ENCODE results near the gene TBX4.

TBX4 gene

GRCh38 chr17:61457226-61457983, 5.2 kb downstream of the TBX4 start:
- TF ChIP-seq, protein P1, sequence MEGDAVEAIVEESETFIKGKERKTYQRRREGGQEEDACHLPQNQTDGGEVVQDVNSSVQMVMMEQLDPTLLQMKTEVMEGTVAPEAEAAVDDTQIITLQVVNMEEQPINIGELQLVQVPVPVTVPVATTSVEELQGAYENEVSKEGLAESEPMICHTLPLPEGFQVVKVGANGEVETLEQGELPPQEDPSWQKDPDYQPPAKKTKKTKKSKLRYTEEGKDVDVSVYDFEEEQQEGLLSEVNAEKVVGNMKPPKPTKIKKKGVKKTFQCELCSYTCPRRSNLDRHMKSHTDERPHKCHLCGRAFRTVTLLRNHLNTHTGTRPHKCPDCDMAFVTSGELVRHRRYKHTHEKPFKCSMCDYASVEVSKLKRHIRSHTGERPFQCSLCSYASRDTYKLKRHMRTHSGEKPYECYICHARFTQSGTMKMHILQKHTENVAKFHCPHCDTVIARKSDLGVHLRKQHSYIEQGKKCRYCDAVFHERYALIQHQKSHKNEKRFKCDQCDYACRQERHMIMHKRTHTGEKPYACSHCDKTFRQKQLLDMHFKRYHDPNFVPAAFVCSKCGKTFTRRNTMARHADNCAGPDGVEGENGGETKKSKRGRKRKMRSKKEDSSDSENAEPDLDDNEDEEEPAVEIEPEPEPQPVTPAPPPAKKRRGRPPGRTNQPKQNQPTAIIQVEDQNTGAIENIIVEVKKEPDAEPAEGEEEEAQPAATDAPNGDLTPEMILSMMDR (conservative IDR thresholded peaks at IDR 0.05; ENCODE audit: low read length) = no peak
- TF ChIP-seq EZH2phosphoT487 (IDR thresholded peaks at IDR 0.05; ENCODE audit: borderline replicate concordance) = no peak
- H3K79me2 ChIP-seq (ENCODE audit: insufficient read depth, low read length) = no peaks in the 10 kb centered on the region
- no peak overlapping the region for H3K4me2 ChIP-seq (ENCODE audit: low read depth, low read length, poor library complexity, severe bottlenecking)
- no peaks in the 10 kb centered on the region for H3K27me3 ChIP-seq (ENCODE audit: insufficient read depth, low read length, poor library complexity, severe bottlenecking)
- no peaks in the 10 kb centered on the region for H4K20me1 ChIP-seq (ENCODE audit: insufficient read depth, low read length, poor library complexity, severe bottlenecking)
- H3K9me3 ChIP-seq (ENCODE audit: insufficient read depth, low read depth, low read length) = no peaks in the 10 kb centered on the region
- no peaks in the 10 kb centered on the region for H3K9me2 ChIP-seq (replicated peaks; ENCODE audit: low read depth, low read length)
- no peaks in the 10 kb centered on the region for H3F3A ChIP-seq (ENCODE audit: low read depth)
- H3K36me3 ChIP-seq (ENCODE audit: insufficient read depth, low read length) = no peaks in the 10 kb centered on the region
- H3K9ac ChIP-seq (ENCODE audit: low read depth, low read length, poor library complexity, severe bottlenecking) = no peak overlapping the region
- no peak overlapping the region for H3K4me3 ChIP-seq (ENCODE audit: low read length, poor library complexity, severe bottlenecking)
- peaks cover 14% of the 10 kb centered on the region for H3K4me1 ChIP-seq (ENCODE audit: insufficient read depth, low read length, poor library complexity, severe bottlenecking)
- H2AFZ ChIP-seq (ENCODE audit: low read length) = no peak overlapping the region

- Histone ChIP-seq H3F3A (ENCODE audit: low read depth) (no peaks in the 10 kb centered on the region), H4K20me1 (ENCODE audit: insufficient read depth, low read length, poor library complexity, severe bottlenecking) (no peaks in the 10 kb centered on the region), H3K36me3 (ENCODE audit: insufficient read depth, low read length) (no peaks in the 10 kb centered on the region), H2AFZ (ENCODE audit: low read length) (no peak overlapping the region), H3K4me3 (ENCODE audit: low read length, poor library complexity, severe bottlenecking) (no peak overlapping the region), H3K4me1 (ENCODE audit: insufficient read depth, low read length, poor library complexity, severe bottlenecking) (peaks cover 17% of the 10 kb centered on the region), H3K9me3 (ENCODE audit: insufficient read depth, low read depth, low read length) (no peaks in the 10 kb centered on the region), H3K4me2 (ENCODE audit: low read depth, low read length, poor library complexity, severe bottlenecking) (no peak overlapping the region), H3K79me2 (ENCODE audit: insufficient read depth, low read length) (no peaks in the 10 kb centered on the region), H3K9me2 (replicated peaks; ENCODE audit: low read depth, low read length) (no peaks in the 10 kb centered on the region), H3K9ac (ENCODE audit: low read depth, low read length, poor library complexity, severe bottlenecking) (no peak overlapping the region), H3K27me3 (ENCODE audit: insufficient read depth, low read length, poor library complexity, severe bottlenecking) (no peaks in the 10 kb centered on the region)
- TF ChIP-seq EZH2phosphoT487 (IDR thresholded peaks at IDR 0.05; ENCODE audit: borderline replicate concordance) = no peak
- TF ChIP-seq, protein P1 (conservative IDR thresholded peaks at IDR 0.05; ENCODE audit: low read length) = no peak
These were observed 5.8 kb downstream of the TBX4 start for GRCh38 chr17:61458000-61458399.

- no peaks in the 10 kb centered on the region for H3K79me2 ChIP-seq (ENCODE audit: insufficient read depth, low read length)
- no peaks in the 10 kb centered on the region for H3K27me3 ChIP-seq (ENCODE audit: insufficient read depth, low read length, poor library complexity, severe bottlenecking)
- TF ChIP-seq, protein P1 (conservative IDR thresholded peaks at IDR 0.05; ENCODE audit: low read length) = no peak
- TF ChIP-seq EZH2phosphoT487 (IDR thresholded peaks at IDR 0.05; ENCODE audit: borderline replicate concordance) = no peak
- H3K4me2 ChIP-seq (ENCODE audit: low read depth, low read length, poor library complexity, severe bottlenecking) = no peak overlapping the region
- H3K9ac ChIP-seq (ENCODE audit: low read depth, low read length, poor library complexity, severe bottlenecking) = no peak overlapping the region
- no peak overlapping the region for H3K4me3 ChIP-seq (ENCODE audit: low read length, poor library complexity, severe bottlenecking)
- H4K20me1 ChIP-seq (ENCODE audit: insufficient read depth, low read length, poor library complexity, severe bottlenecking) = no peaks in the 10 kb centered on the region
- H3F3A ChIP-seq (ENCODE audit: low read depth) = no peaks in the 10 kb centered on the region
- no peaks in the 10 kb centered on the region for H3K9me3 ChIP-seq (ENCODE audit: insufficient read depth, low read depth, low read length)
- no peaks in the 10 kb centered on the region for H3K36me3 ChIP-seq (ENCODE audit: insufficient read depth, low read length)
- peaks cover 17% of the 10 kb centered on the region for H3K4me1 ChIP-seq (ENCODE audit: insufficient read depth, low read length, poor library complexity, severe bottlenecking)
- no peak overlapping the region for H2AFZ ChIP-seq (ENCODE audit: low read length)
- no peaks in the 10 kb centered on the region for H3K9me2 ChIP-seq (replicated peaks; ENCODE audit: low read depth, low read length)
These were observed 6.4 kb downstream of the TBX4 start for GRCh38 chr17:61458421-61459141.
